ENCODE data around the gene UGP2.

UGP2 gene

GRCh38 chr2:63862806-63863205 is 21.1 kb downstream of the UGP2 start:
- in situ Hi-C loops (cut with MboI; ENCODE audit: low sequenced_read_pairs): loop anchor here (25.0 kb wide), 1 partner anchor 176 kb away; no protein-coding TSS in a partner anchor

- in situ Hi-C loops (cut with MboI; ENCODE audit: low sequenced_read_pairs): loop anchor here (25.0 kb wide), 1 partner anchor 176 kb away; no protein-coding TSS in a partner anchor
Observed at GRCh38 chr2:63863707-63864106, 22.0 kb downstream of the UGP2 start.

- in situ Hi-C loops (cut with MboI; ENCODE audit: low sequenced_read_pairs): loop anchor here (25.0 kb wide), 1 partner anchor 178 kb away; no protein-coding TSS in a partner anchor
Observed at GRCh38 chr2:63865159-63865799, 23.6 kb downstream of the UGP2 start.

GRCh38 chr2:63866009-63866709 is 24.5 kb downstream of the UGP2 start:
- in situ Hi-C loops (cut with MboI; ENCODE audit: low sequenced_read_pairs): loop anchor here (25.0 kb wide), 1 partner anchor 179 kb away; no protein-coding TSS in a partner anchor

- in situ Hi-C loops (cut with MboI; ENCODE audit: low sequenced_read_pairs): loop anchor here (25.0 kb wide), 1 partner anchor 183 kb away; no protein-coding TSS in a partner anchor
Observed at GRCh38 chr2:63870679-63871078, 29.0 kb downstream of the UGP2 start.

GRCh38 chr2:63871864-63872263 is 30.2 kb downstream of the UGP2 start:
- in situ Hi-C loops (cut with MboI; ENCODE audit: low sequenced_read_pairs): loop anchor here (25.0 kb wide), 1 partner anchor 185 kb away; no protein-coding TSS in a partner anchor

GRCh38 chr2:63872571-63873328 is 31.1 kb downstream of the UGP2 start:
- in situ Hi-C loops (cut with MboI; ENCODE audit: low sequenced_read_pairs): loop anchor here (25.0 kb wide), 1 partner anchor 185 kb away; no protein-coding TSS in a partner anchor

- in situ Hi-C loops (cut with MboI; ENCODE audit: low sequenced_read_pairs): loop anchor here (25.0 kb wide), 1 partner anchor 187 kb away; no protein-coding TSS in a partner anchor
Observed at GRCh38 chr2:63874204-63875130, 32.8 kb downstream of the UGP2 start.

GRCh38 chr2:63875131-63875527 is 33.4 kb downstream of the UGP2 start:
- in situ Hi-C loops (cut with MboI; ENCODE audit: low sequenced_read_pairs): no loop called here

GRCh38 chr2:63875559-63876245 is 34.0 kb downstream of the UGP2 start:
- in situ Hi-C loops (cut with MboI; ENCODE audit: low sequenced_read_pairs): no loop called here

GRCh38 chr2:63876311-63876710 is 34.6 kb downstream of the UGP2 start:
- in situ Hi-C loops (cut with MboI; ENCODE audit: low sequenced_read_pairs): no loop called here

GRCh38 chr2:63878486-63878885 is 36.8 kb downstream of the UGP2 start:
- in situ Hi-C loops (cut with MboI; ENCODE audit: low sequenced_read_pairs): no loop called here

- in situ Hi-C loops (cut with MboI; ENCODE audit: low sequenced_read_pairs): no loop called here
Observed at GRCh38 chr2:63879876-63880433, 38.3 kb downstream of the UGP2 start.

GRCh38 chr2:63880625-63881024 is 38.9 kb downstream of the UGP2 start:
- in situ Hi-C loops (cut with MboI; ENCODE audit: low sequenced_read_pairs): no loop called here

GRCh38 chr2:63881205-63881604 is 39.5 kb downstream of the UGP2 start:
- in situ Hi-C loops (cut with MboI; ENCODE audit: low sequenced_read_pairs): no loop called here

- in situ Hi-C loops (cut with MboI; ENCODE audit: low sequenced_read_pairs): no loop called here
Observed at GRCh38 chr2:63882395-63883105, 40.9 kb downstream of the UGP2 start.

- in situ Hi-C loops (cut with MboI; ENCODE audit: low sequenced_read_pairs): no loop called here
Observed at GRCh38 chr2:63886445-63886844, 44.7 kb downstream of the UGP2 start.

GRCh38 chr2:63888053-63888452 is 46.4 kb downstream of the UGP2 start:
- in situ Hi-C loops (cut with MboI; ENCODE audit: low sequenced_read_pairs): no loop called here
